ENCODE data around the gene TMEM238. TPM values are rescaled to one million over a fixed set of nuclear protein-coding genes. Genes with fewer than 3 reads are reported as not detected.
A peak's percentile ranks its signal among the peaks of the same experiment; 100 is the strongest.
"Not testable (repeated sequence)": the region's sequence is repeated elsewhere in the genome, so short reads cannot be mapped to it uniquely, and the experiment has no call there.

The TMEM238 gene
- total RNA-seq, 6 experiments from 2014 or later = 0.26 to 2.4 (median 0.64) TPM

DNA sequence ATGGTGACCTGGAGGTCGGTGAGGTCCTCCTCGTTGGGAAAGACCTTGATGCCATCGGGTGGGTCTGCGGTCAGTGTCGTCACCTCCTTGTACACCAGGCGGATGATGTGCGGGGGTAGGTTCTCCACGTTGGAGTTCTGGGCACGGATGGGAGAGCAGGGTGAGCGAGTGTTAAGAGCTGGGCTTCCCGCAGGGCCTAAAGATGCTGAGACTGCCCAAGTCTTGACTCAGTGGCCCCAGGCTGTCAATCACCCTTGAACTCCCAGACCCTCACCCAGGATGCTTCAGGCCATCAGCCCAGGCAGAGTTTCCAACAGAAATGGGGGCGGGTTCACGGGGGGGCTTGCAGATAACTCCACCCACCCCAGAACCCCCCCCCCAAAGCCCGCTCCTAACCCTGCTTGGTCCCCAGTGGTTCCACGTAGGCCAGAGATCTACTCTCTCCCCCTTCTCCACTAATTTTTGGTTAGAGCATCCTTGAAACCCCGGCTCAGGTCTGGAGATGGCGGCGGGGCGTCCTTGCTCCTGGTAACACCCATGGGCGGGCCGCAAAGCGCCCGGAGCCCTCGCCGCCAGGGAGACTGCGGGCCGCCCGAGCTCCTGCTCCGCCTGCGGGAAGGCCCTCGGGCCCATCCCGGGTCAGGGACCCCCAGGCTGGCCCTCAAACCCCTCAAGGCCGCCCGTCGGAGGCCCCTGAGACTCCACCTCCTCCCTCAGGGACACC is 22.9 kb upstream of the TMEM238 start:
- peak overlapping the region; percentile 80 for H3K27ac Mint-ChIP-seq
- peaks cover 18% of the 10 kb centered on the region for H3K27me3 Mint-ChIP-seq (ENCODE audit: insufficient read depth)
- TF ChIP-seq, protein P1, sequence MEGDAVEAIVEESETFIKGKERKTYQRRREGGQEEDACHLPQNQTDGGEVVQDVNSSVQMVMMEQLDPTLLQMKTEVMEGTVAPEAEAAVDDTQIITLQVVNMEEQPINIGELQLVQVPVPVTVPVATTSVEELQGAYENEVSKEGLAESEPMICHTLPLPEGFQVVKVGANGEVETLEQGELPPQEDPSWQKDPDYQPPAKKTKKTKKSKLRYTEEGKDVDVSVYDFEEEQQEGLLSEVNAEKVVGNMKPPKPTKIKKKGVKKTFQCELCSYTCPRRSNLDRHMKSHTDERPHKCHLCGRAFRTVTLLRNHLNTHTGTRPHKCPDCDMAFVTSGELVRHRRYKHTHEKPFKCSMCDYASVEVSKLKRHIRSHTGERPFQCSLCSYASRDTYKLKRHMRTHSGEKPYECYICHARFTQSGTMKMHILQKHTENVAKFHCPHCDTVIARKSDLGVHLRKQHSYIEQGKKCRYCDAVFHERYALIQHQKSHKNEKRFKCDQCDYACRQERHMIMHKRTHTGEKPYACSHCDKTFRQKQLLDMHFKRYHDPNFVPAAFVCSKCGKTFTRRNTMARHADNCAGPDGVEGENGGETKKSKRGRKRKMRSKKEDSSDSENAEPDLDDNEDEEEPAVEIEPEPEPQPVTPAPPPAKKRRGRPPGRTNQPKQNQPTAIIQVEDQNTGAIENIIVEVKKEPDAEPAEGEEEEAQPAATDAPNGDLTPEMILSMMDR (IDR thresholded peaks at IDR 0.05) = no peak
- peaks cover 33% of the 10 kb centered on the region for H3K36me3 Mint-ChIP-seq (ENCODE audit: low read depth)
- peak overlapping the region; percentile 91 for H3K4me3 Mint-ChIP-seq
- H3K9me3 Mint-ChIP-seq = peaks cover 4% of the 10 kb centered on the region; the same call in 1 of the 2 replicates
- DNase-seq = no peak
- peaks cover 33% of the 10 kb centered on the region for H3K4me1 Mint-ChIP-seq (ENCODE audit: low read depth)

GRCh38 chr19:55406091-55406825 is 22.2 kb upstream of the TMEM238 start:
- H3K27me3 Mint-ChIP-seq (ENCODE audit: insufficient read depth) = peaks cover 16% of the 10 kb centered on the region
- H3K4me3 Mint-ChIP-seq = peak overlapping the region; percentile 91
- H3K4me1 Mint-ChIP-seq (ENCODE audit: low read depth) = peaks cover 33% of the 10 kb centered on the region
- peaks cover 36% of the 10 kb centered on the region for H3K36me3 Mint-ChIP-seq (ENCODE audit: low read depth)
- no peak for DNase-seq
- peaks cover 4% of the 10 kb centered on the region; the same call in 1 of the 2 replicates for H3K9me3 Mint-ChIP-seq
- TF ChIP-seq, protein P1 (IDR thresholded peaks at IDR 0.05) = no peak
- peak overlapping the region; percentile 80 for H3K27ac Mint-ChIP-seq

DNA sequence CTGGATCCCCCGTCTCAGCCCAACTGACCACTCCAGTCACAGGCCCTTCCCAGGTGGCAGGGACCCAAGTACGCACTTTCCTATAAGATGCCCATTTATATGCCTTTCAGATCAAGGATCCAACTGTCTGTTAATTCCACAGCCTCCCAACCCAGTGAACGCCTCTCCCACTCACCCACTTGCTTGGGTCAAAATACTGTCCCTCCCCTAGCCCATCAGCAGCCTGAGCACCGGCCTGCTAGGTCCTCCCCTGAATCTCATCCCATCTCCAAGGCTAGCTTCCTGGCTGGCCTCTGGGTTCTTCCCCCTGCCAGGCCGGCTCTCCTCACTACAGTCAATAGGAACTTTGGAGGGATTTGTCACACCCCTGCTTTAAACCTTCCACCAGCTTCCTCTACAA is 21.5 kb upstream of the TMEM238 start:
- peaks cover 16% of the 10 kb centered on the region for H3K27me3 Mint-ChIP-seq (ENCODE audit: insufficient read depth)
- peak overlapping the region; percentile 80 for H3K27ac Mint-ChIP-seq
- TF ChIP-seq, protein P1 (IDR thresholded peaks at IDR 0.05) = no peak
- peaks cover 33% of the 10 kb centered on the region for H3K4me1 Mint-ChIP-seq (ENCODE audit: low read depth)
- DNase-seq = no peak
- H3K36me3 Mint-ChIP-seq (ENCODE audit: low read depth) = peaks cover 38% of the 10 kb centered on the region
- H3K4me3 Mint-ChIP-seq = peak overlapping the region; percentile 91
- H3K9me3 Mint-ChIP-seq = peaks cover 4% of the 10 kb centered on the region; the same call in 1 of the 2 replicates

- peaks cover under 1% of the 10 kb centered on the region; the same call in 1 of the 2 replicates for H3K9me3 Mint-ChIP-seq
- TF ChIP-seq, protein P1 (IDR thresholded peaks at IDR 0.05) = no peak
- H3K27ac Mint-ChIP-seq = peak overlapping the region; percentile 40; the same call in 1 of the 2 replicates
- H3K27me3 Mint-ChIP-seq (ENCODE audit: insufficient read depth) = peaks cover 11% of the 10 kb centered on the region
- peaks cover 28% of the 10 kb centered on the region for H3K4me1 Mint-ChIP-seq (ENCODE audit: low read depth)
- peak overlapping the region; percentile 24 for H3K4me3 Mint-ChIP-seq
- H3K36me3 Mint-ChIP-seq (ENCODE audit: low read depth) = peaks cover 49% of the 10 kb centered on the region
- no peak for DNase-seq
Observed at GRCh38 chr19:55402509-55402908, 18.4 kb upstream of the TMEM238 start.

- not testable (repeated sequence) for H3K27me3 Mint-ChIP-seq (ENCODE audit: insufficient read depth); H3K27ac Mint-ChIP-seq; H3K4me3 Mint-ChIP-seq; DNase-seq; H3K9me3 Mint-ChIP-seq
- peaks cover 23% of the 10 kb centered on the region for H3K4me1 Mint-ChIP-seq (ENCODE audit: low read depth)
- H3K36me3 Mint-ChIP-seq (ENCODE audit: low read depth) = peaks cover 43% of the 10 kb centered on the region
Observed at GRCh38 chr19:55401390-55401789, 17.3 kb upstream of the TMEM238 start.

All from HFFc6 (cell line).